ENCODE results near the gene CWC27. TPM values are rescaled to one million over a fixed set of nuclear protein-coding genes. Genes with fewer than 3 reads are reported as not detected.
"Not testable (repeated sequence)": the region's sequence is repeated elsewhere in the genome, so short reads cannot be mapped to it uniquely, and the experiment has no call there.

The CWC27 gene
- total RNA-seq, 2 experiments from 2014 or later: 20.5 to 23.5 TPM

DNA sequence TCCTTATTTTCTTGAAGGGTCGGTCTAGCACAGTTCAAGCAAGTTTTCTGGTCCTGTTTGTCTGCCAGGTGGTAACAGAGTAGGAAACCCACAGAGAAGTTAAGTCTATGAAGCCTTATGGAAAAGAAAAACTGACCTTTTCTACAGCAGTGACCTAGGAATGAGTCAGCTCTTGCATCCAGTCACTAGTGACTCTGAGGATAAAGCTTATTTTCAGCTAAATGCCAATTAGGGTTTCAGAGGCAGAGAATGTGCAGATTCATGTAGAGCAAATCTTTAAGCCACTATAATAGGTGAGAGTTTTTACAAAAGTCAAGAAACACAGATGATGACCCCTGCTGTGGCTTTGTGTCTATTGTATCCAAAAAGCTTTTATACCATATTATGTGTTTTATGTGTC lies 100.7 kb downstream of the CWC27 start:
- no peak for DNase-seq
- Mint-ChIP-seq H3K27ac (no peak overlapping the region), H3K9me3 (no peaks in the 10 kb centered on the region), H3K36me3 (ENCODE audit: low read depth) (no peaks in the 10 kb centered on the region), H3K4me3 (no peak overlapping the region), H3K4me1 (no peaks in the 10 kb centered on the region), H3K27me3 (no peaks in the 10 kb centered on the region)
- ChIA-PET CTCF (interaction anchor here (0.6 kb wide), 1 partner anchor 110 kb away, joined by 3 read pairs; no protein-coding TSS in a partner anchor), POLR2A (no interaction called here)

DNA sequence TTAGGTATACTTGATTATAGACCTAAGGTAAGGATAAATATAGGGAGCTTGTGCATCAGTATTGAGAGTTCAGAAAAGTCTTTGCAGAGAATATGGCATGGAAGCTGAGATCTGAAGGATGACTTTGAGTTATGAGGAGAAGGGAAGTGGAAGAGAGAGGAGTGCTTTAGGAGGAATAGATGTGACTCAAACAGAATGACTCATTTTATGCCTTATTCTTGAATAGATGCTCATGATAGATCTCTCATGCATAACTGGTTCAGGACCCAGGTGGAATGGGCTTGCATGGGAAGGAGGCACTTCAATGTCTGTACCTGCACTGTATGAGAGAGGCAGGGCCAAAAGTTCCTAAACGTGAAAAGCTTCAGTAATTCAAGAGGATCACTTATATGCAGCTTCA lies 103.3 kb downstream of the CWC27 start:
- no peak for DNase-seq
- H3K27me3 Mint-ChIP-seq: no peaks in the 10 kb centered on the region
- ChIA-PET POLR2A (no interaction called here), CTCF (interaction anchor here (1.0 kb wide), 1 partner anchor 66 kb away, joined by 3 read pairs; no protein-coding TSS in a partner anchor)
- no peak overlapping the region for H3K4me3 Mint-ChIP-seq
- H3K27ac Mint-ChIP-seq: no peak overlapping the region
- no peaks in the 10 kb centered on the region for H3K4me1 Mint-ChIP-seq
- no peaks in the 10 kb centered on the region for H3K36me3 Mint-ChIP-seq (ENCODE audit: low read depth)
- H3K9me3 Mint-ChIP-seq: no peaks in the 10 kb centered on the region

DNA sequence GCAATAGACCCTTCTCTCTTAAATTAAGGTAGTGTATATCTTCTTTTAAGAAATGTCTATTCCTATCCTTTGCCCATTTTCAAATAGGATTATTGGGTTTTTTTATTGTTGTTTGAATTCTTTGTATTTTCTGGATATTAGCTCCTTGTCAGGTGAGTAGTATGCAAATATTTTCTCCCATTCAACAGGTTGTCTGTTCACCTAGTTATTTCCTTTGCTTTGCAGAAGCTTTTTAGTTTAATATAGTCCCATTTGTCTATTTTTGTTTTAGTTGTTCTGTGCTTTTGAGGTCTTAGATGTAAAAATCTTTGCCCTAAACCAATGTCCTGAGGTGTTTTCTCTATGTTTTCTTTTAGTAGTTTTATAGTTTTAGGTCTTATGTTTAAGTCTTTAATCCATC lies 104.7 kb downstream of the CWC27 start:
- CTCF ChIA-PET: no interaction called here
- DNase-seq: no peak
- no peak overlapping the region for H3K27ac Mint-ChIP-seq
- no peaks in the 10 kb centered on the region for H3K9me3 Mint-ChIP-seq
- H3K27me3 Mint-ChIP-seq: no peaks in the 10 kb centered on the region
- POLR2A ChIA-PET: no interaction called here
- H3K4me1 Mint-ChIP-seq: no peaks in the 10 kb centered on the region
- no peaks in the 10 kb centered on the region for H3K36me3 Mint-ChIP-seq (ENCODE audit: low read depth)
- no peak overlapping the region for H3K4me3 Mint-ChIP-seq

DNA sequence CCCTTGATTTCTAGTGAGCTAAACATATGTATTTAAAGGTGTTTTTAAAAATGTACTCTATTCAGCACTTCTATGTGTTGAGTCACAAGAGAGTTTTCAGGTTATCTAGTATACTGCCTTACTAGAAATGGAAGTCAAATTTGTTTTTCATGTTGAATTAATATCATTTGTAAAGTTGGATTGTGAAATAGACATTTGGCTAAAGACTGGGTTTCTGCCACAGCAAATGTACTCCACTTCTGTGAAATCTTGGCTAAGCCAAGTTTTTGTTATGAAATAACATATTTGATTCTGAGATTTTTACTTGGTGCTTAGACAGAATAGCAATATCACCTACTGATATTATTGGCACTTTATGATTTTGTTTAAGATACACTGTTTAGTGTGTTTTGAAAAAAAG lies 106.0 kb downstream of the CWC27 start:
- no peaks in the 10 kb centered on the region for H3K27me3 Mint-ChIP-seq
- no peaks in the 10 kb centered on the region for H3K36me3 Mint-ChIP-seq (ENCODE audit: low read depth)
- no peak overlapping the region for H3K27ac Mint-ChIP-seq
- H3K9me3 Mint-ChIP-seq: no peaks in the 10 kb centered on the region
- no peak overlapping the region for H3K4me3 Mint-ChIP-seq
- no peaks in the 10 kb centered on the region for H3K4me1 Mint-ChIP-seq
- DNase-seq: no peak
- ChIA-PET CTCF (no interaction called here), POLR2A (no interaction called here)

DNA sequence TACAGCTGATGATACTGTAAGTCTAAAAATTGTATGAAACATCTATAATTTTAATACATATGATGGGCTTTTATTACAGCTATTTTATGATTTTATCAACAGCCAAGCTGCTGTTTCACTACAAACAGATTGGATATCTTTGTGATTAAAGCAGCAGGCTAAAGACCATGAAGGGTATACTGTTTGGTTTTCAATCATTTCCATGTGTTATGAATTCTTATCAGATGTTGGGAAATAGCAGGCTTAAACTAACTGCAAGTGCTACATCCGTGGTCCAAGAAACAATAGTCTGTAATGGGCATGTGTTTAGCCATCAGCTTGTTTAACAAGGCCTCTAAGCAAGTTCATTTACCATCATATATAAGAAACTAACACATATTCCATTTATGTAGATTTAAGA lies 107.5 kb downstream of the CWC27 start:
- H3K4me3 Mint-ChIP-seq: no peak overlapping the region
- no peaks in the 10 kb centered on the region for H3K36me3 Mint-ChIP-seq (ENCODE audit: low read depth)
- H3K27ac Mint-ChIP-seq: no peak overlapping the region
- CTCF ChIA-PET: no interaction called here
- H3K4me1 Mint-ChIP-seq: no peaks in the 10 kb centered on the region
- POLR2A ChIA-PET: no interaction called here
- H3K27me3 Mint-ChIP-seq: no peaks in the 10 kb centered on the region
- no peak for DNase-seq
- H3K9me3 Mint-ChIP-seq: no peaks in the 10 kb centered on the region

DNA sequence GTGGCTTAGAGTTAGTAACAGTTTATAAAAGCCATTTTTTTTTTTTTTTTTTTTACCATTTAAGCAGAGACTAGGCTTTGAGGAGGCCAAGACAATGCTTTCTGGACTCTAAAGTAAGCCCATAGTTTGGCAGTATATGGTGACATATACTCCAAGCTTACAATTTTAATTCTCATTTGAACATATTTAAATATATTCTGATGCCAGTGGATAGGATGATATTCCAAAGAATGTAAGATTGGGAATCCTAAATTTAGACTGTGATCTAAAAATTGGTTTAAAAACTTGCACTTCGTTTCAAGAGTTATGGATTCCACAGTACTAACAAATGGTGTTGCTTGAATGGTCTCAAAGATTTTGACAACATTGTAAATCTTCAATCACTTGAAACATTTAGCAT lies 112.1 kb downstream of the CWC27 start:
- Mint-ChIP-seq H3K4me3 (no peak overlapping the region), H3K4me1 (no peaks in the 10 kb centered on the region), H3K9me3 (no peaks in the 10 kb centered on the region), H3K27ac (no peak overlapping the region), H3K27me3 (no peaks in the 10 kb centered on the region), H3K36me3 (ENCODE audit: low read depth) (peaks cover 5% of the 10 kb centered on the region)
- CTCF ChIA-PET: no interaction called here
- no peak for DNase-seq
- POLR2A ChIA-PET: no interaction called here

DNA sequence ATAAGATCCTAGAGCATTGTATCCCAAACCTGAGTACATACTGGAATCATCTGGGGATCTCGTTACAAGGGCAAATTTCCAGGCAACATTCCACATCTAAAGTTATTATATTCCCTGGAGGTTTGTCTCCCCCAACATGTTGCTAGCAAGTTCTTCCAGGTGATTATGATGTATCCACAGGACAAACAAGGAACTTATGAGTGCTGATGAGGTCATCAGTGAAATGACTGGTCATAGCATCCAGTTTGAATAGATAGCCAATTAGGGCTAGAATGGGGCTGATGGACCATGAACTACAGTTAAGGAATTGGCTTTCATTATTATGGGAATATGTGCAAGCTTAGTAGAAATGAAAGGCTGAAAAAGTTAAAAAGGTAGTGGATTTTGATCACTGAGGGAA lies 115.2 kb downstream of the CWC27 start:
- Mint-ChIP-seq H3K27ac (no peak overlapping the region), H3K9me3 (no peaks in the 10 kb centered on the region), H3K36me3 (ENCODE audit: low read depth) (peaks cover 5% of the 10 kb centered on the region), H3K4me1 (no peaks in the 10 kb centered on the region), H3K27me3 (no peaks in the 10 kb centered on the region), H3K4me3 (no peak overlapping the region)
- no peak for DNase-seq
- CTCF ChIA-PET: no interaction called here
- POLR2A ChIA-PET: no interaction called here

DNA sequence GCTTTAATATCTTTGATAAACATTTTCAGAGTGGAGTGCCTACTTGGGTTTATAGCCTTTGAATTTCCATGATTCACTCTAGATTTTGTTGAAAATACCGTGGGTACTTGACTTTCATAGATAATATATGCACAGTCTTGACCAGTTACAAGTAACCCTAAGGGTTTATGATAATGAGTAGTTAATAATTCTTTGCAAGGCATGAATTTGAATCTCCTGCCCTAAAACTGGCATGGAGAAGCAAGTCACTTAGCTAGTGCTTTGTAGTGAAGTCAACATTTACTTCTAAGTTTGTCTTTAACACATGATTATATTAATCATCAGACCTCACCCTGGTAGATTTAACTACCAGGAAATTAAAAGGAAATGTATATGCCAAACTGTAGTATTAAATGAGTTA lies 115.8 kb downstream of the CWC27 start:
- DNase-seq: no peak
- CTCF ChIA-PET: no interaction called here
- no peaks in the 10 kb centered on the region for H3K4me1 Mint-ChIP-seq

DNA sequence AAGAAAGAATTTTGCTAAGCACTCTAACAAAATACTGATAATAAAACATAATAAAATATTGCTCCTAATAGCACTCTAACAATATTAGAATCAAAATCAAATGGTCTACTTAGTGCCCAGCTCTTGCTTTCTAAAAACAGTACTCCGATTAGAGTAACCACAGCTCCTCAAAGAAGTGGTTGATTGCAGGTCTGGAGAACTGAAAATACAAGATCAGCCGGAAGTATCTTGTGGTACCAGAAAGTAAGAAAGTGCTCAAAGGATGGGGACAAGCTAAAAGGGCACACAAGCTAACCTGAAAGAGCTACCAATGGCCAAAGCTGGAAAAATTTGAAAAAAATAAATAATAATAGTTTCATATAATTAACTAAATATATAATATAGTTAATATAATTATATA lies 119.2 kb downstream of the CWC27 start:
- no peak for DNase-seq
- Mint-ChIP-seq H3K27me3 (no peaks in the 10 kb centered on the region), H3K27ac (no peak overlapping the region), H3K36me3 (ENCODE audit: low read depth) (peaks cover 2% of the 10 kb centered on the region), H3K4me1 (no peaks in the 10 kb centered on the region), H3K9me3 (no peaks in the 10 kb centered on the region), H3K4me3 (no peak overlapping the region)
- ChIA-PET CTCF (no interaction called here), POLR2A (no interaction called here)

More for the DNA sequence above, 115.8 kb downstream of the CWC27 start:
- POLR2A ChIA-PET: no interaction called here
- no peak overlapping the region for H3K4me3 Mint-ChIP-seq
- no peaks in the 10 kb centered on the region for H3K9me3 Mint-ChIP-seq
- no peak overlapping the region for H3K27ac Mint-ChIP-seq
- H3K36me3 Mint-ChIP-seq (ENCODE audit: low read depth): peaks cover 5% of the 10 kb centered on the region
- H3K27me3 Mint-ChIP-seq: no peaks in the 10 kb centered on the region

DNA sequence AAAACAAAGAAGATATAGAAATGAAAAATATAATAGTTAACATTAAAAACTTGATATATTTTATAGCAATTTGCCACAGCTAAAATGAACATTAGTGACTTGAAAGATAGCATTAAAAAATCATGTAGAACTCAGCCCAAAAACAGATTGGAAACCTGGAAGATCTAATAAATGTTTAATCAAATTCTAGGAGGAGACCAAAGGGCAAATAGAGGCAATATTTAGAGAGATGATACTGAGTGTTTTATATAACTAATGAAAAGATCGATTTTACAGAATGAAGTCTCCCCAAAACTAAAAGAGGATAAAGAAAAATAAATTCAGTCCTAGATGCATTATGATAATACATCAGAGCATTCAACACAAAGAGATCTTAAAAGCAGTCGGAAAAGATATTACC lies 127.0 kb downstream of the CWC27 start:
- POLR2A ChIA-PET: no interaction called here

DNA sequence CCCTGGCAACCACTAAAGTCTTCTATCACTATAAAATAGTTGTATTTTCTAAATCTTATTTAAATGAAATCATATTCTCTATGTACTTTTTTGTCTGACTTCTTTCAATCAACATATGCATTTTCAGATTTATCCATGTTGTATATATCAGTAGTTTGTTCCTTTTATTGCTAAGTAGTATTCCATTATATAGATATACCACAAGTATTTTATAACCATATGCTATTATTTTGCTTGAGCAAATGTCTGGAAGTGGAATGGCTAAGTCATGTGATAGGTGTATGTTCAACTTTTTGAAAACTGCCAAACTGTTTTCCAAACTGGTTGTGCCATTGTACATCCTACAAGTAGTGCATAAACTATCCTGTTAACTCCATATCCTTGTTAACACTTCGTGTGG lies 131.1 kb downstream of the CWC27 start:
- Mint-ChIP-seq H3K4me3 (no peak overlapping the region), H3K36me3 (ENCODE audit: low read depth) (peaks cover 10% of the 10 kb centered on the region), H3K4me1 (no peaks in the 10 kb centered on the region), H3K9me3 (peaks cover 2% of the 10 kb centered on the region), H3K27ac (no peak overlapping the region), H3K27me3 (no peaks in the 10 kb centered on the region)
- ChIA-PET CTCF (no interaction called here), POLR2A (no interaction called here)
- no peak for DNase-seq

More for the DNA sequence above, 127.0 kb downstream of the CWC27 start:
- Mint-ChIP-seq H3K4me1 (no peaks in the 10 kb centered on the region), H3K27me3 (no peaks in the 10 kb centered on the region), H3K36me3 (ENCODE audit: low read depth) (peaks cover 8% of the 10 kb centered on the region), H3K9me3 (no peaks in the 10 kb centered on the region), H3K27ac (no peak overlapping the region), H3K4me3 (no peak overlapping the region)
- DNase-seq: no peak
- CTCF ChIA-PET: no interaction called here

DNA sequence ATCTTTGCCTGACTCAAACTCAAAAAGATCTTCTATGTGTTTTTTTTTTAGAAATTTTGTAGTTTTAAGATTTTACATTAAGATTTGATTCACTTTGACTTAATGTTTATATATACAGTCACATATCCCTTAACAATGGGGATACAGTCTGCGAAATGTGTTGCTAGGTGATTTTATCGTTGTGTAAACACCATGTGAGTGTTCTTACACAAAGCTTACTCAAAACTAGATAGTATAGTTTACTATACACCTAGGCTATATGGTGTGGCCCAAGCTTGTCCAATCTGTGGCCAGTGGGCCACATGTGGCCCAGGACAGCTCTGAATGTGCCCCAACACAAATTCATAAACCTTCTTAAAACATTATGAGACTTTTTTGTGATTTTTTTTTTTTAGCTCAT lies 131.9 kb downstream of the CWC27 start:
- peaks cover 10% of the 10 kb centered on the region for H3K36me3 Mint-ChIP-seq (ENCODE audit: low read depth)
- H3K4me1 Mint-ChIP-seq: no peaks in the 10 kb centered on the region
- POLR2A ChIA-PET: no interaction called here
- CTCF ChIA-PET: no interaction called here
- H3K4me3 Mint-ChIP-seq: no peak overlapping the region
- H3K9me3 Mint-ChIP-seq: peaks cover 2% of the 10 kb centered on the region
- H3K27ac Mint-ChIP-seq: no peak overlapping the region
- no peak for DNase-seq
- no peaks in the 10 kb centered on the region for H3K27me3 Mint-ChIP-seq

DNA sequence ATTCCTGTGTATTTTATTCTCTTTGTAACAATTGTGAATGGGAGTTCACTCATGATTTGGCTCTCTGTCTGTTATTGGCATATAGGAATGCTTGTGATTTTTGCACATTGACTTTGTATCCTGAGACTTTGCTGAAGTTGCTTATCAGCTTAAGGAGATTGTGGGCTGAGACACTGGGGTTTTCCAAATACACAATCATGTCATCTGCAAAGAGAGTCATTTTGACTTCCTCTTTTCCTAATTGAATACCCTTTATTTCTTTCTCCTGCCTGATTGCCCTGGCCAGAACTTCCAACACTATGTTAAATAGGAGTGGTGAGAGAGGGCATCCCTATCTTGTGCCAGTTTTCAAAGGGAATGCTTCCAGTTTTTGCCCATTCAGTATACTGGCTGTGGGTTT lies 138.7 kb downstream of the CWC27 start:
- H3K27ac Mint-ChIP-seq; H3K4me1 Mint-ChIP-seq; POLR2A ChIA-PET; H3K9me3 Mint-ChIP-seq; H3K27me3 Mint-ChIP-seq; CTCF ChIA-PET; H3K36me3 Mint-ChIP-seq (ENCODE audit: low read depth); H3K4me3 Mint-ChIP-seq; DNase-seq: not testable (repeated sequence)

DNA sequence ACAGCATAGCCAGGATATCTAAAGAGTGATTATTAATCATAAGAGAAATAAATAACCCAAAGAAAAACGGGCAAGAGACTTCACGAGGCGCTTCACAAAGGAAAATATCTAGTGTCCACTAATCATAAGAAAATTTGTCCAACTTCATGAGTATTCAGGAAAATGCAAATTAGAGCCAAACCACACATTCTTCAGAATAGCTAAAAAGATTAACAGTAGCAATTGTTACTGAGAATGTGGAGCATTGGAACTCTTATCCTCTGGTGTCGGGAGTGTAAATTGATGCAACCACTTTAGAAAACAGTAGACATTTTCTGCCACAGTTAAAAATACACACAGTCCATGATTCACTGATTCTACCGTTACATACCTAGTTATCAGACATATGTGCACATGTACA lies 145.7 kb downstream of the CWC27 start:
- H3K4me3 Mint-ChIP-seq: no peak overlapping the region
- no peak overlapping the region for H3K27ac Mint-ChIP-seq

DNA sequence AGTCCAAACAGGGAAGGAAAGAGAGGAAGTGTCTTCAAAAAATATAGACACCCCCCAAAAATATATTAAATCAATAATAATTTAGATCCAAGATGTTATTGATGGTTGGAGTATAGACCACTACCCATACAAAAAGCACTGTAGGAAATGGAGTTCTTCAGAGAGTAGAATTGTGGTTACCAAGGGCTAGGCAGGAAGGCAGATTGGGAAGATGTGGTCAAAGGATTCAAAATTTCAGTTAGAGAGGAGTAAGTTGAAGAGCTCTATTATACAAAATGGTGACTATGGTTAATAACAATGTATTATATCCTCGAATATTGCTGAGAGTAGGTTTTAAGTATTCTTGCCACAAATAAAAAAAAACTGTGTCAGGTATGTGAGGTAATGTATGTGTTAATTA lies 149.4 kb downstream of the CWC27 start:
- Mint-ChIP-seq H3K4me3 (no peak overlapping the region), H3K4me1 (peaks cover 5% of the 10 kb centered on the region), H3K9me3 (peaks cover 18% of the 10 kb centered on the region), H3K36me3 (ENCODE audit: low read depth) (peaks cover 30% of the 10 kb centered on the region), H3K27ac (no peak overlapping the region), H3K27me3 (no peaks in the 10 kb centered on the region)
- ChIA-PET POLR2A (no interaction called here), CTCF (no interaction called here)
- DNase-seq: no peak

More for the DNA sequence above, 145.7 kb downstream of the CWC27 start:
- peaks cover 5% of the 10 kb centered on the region for H3K4me1 Mint-ChIP-seq
- CTCF ChIA-PET: no interaction called here
- H3K27me3 Mint-ChIP-seq: no peaks in the 10 kb centered on the region
- H3K9me3 Mint-ChIP-seq: peaks cover 6% of the 10 kb centered on the region
- no peaks in the 10 kb centered on the region for H3K36me3 Mint-ChIP-seq (ENCODE audit: low read depth)
- DNase-seq: no peak
- POLR2A ChIA-PET: no interaction called here

Measured in activated CD4-positive, alpha-beta memory T cell treated with anti-CD3 and anti-CD28 coated beads, Interleukin-2, amount 10 ng/mL, durations not matched to agents 7 days and 5 days (primary cell).